ENCODE data around the gene TTC1.
"Not testable (repeated sequence)": the region's sequence is repeated elsewhere in the genome, so short reads cannot be mapped to it uniquely, and the experiment has no call there.

The TTC1 gene, protein sequence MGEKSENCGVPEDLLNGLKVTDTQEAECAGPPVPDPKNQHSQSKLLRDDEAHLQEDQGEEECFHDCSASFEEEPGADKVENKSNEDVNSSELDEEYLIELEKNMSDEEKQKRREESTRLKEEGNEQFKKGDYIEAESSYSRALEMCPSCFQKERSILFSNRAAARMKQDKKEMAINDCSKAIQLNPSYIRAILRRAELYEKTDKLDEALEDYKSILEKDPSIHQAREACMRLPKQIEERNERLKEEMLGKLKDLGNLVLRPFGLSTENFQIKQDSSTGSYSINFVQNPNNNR

DNA sequence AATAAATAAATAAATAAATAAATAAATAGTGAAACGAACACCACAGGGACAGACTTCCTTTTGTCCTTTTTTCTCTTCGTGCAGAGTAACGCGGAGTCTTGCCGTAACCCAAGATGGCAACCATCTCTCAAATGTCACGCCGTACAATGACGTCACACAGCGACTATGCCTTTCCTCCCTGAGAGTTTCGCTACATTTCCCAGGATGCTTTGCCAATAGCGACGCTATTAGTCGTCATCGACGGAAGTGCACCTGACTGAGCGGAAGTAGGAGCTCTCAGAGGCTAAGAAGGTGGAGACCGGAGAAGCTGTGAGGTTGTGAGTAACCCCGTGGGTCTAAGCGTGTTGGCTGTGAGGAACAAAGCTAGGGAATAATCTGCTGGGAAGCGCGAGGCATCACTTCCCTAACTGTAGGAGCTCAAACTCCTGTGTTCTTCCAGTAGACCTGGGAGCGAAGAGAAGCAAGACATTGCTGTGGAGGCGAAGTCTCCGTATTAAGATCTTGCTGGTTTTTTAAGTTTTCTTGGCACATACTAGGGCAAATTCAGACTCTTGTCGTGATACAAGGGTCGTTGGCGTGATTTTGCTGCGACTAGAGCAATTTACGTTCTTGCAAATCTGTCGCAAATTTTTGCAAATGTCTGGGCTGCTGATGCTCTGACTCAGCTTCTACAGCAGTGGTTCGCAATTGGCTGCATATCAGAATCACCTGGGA, at the start of gene TTC1:
TSS of gene TTC1 (plus strand) at position 263 of the 714 bp plus-strand sequence. CDS start 1,390 bp downstream, outside the sequence.
- DNase-seq: peak; percentile 99

DNA sequence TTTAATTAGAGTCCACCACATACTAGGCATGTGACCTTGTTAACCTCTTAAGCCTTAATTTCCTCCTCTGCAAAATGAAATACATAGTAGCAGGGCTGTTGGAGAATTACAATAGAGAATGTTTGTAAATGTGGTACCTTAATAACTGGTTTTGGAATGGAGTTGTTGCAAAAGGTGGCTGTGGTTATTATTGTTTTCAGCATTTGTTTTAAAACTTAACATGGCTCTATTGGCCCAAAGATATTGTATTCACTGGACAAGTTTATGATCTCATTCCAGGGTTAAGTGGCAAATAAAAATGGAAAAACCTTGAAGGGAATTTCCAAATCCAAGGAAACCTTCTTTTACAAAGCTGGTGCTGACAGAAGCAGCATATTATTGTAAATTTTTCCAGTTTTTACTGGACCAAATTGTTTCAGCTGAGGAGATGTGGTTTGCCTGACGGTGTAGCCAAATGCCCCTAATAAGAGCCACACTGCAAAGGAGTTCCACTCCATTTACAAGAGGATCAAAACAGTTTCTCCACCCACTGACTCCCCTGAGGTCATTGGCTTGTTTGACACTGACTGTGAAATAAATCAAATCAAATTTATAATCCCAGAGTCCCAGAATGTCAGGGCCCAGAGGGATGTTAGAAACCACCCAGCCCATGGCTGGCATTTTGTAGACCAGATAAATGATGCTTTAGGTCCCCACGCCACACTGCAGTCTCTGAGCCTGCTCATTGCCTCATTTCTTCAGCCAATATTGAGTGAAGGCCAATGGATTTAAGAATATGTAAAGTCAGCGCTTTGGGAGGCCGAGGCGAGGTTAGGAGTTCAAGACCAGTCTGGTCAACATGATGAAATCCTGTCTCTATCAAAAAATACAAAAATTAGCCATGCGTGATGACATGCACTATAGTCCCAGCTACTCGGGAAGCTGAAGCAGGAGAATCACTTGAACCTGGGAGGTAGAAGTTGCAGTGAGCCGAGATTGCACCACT, 47.5 kb upstream of the TTC1 start:
- DNase-seq: no peak

DNA sequence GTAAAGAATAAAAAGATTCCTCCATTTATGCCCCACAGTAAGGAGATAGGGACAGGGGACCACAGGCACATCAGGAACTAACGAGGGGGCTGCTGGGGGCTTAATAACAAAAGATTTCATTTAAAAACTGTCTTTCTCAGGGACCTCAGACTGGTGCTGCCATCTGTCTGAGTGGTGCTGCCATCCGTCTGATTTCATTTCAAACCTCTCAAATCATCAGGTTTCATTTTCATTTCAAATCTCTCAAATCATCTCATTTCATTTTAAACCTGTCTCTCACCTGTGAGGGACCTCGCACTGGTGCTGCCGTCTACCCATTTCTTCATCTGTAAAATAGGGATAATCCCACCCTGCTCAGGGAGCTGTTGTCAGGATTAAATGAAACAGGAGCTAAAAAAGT, 46.7 kb upstream of the TTC1 start:
- no peak for DNase-seq

DNA sequence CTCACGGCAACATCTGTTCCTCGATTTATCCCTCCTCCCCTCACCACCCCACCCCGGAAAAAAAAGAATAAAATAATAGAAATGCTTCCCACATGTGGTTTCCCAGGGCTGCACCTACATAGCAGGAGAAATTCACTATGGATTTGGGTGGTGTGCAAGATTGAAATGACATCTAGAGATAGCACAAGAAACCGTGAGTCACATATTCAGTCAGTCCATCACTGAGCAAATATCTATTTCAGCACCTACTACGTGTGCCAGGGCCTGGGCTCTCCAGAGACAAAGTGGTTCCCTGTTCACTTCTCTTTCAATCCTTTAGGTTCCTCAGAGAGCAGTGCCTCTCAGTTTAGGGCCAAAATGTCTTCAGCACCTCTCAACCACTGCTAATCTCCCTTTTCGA, 45.0 kb upstream of the TTC1 start:
- DNase-seq: no peak

DNA sequence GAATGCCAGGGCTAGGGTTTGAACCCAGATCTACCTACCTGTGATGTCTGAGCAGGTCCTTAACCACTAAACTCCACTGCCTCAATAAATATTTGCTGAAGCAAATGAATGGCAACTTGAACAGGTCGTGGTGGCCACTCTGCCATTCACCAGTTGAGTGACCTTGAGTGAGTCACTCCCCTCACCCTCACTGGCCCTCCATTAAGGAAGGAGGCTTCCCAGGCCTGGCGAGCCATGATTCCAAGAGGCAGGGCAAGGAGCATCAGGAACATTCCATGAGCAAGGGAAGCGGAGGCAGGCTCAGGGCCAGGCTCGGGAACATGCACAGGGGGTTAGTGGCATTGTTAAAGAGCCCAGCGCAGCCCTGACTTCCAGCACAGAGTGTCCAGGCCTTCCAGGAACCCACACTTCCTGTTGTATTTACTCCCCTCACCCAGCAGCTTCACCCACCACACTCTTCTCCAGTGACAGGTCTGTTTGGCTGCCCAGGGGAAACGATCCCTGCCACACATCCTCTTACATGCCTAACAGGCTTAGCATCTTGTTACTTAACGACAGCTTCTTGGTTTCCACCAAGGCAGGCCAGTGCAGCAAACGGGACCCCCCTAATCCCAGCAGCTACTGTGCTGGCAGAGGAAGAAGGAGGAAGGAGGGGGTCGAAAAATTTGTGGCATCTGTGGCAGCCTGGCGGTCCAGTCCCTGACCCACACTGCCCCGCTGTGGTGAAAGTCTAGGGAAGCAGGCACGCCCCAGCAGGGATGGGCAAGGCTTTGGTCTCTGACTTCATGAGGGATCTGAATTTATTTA, 43.7 kb upstream of the TTC1 start:
- peak; percentile 66 for DNase-seq

DNA sequence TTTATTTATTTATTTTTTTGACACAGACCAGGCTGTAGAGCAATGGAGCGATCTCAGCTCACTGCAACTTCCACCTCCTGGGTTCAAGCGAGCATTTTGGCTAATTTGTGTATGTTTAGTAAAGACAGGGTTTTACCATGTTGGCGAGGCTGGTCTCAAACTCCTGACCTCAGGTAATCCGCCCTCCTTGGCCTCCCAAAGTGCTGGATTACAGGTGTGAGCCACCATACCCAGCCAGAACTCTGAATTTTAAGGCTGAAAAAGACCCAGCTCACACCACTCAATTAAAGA, 43.2 kb upstream of the TTC1 start:
- DNase-seq: not testable (repeated sequence)

DNA sequence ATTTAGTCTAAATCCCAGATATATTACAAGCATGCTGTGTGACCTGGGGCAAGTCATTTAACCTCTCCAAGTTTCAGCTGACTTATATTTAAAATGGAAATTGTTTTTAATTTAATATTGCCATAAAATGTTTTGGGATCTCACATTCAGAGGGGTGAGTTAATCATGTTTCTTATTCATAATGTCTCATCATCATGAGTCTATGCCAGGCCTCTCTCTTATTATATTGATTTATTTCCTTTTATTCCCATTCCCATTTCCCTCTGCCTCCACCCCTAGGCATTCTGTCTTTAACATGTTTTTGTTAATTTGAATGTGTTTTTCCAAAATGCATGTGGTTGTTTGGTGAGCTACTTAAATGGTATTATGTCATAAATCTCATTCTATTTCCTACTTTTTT, 39.0 kb upstream of the TTC1 start:
- no peak for DNase-seq

DNA sequence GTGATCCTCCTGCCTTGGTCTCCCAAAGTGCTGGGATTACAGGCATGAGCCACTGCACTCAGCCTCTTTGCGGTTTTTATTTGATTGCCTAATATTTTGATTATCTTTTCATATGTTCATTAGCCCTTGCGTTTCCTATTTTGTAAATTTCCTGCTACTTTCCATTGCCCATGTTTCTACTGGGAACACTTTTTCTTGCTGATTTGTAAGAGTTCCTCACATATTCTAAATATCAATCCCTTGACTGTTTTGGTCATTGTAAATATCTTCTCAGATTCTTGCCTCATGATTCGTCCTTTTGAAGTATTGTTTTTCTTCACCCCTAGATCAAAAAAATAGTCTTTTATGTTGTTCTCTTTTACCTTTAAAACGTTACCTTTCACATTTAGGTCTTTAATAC, 37.9 kb upstream of the TTC1 start:
- DNase-seq: peak; percentile 70

DNA sequence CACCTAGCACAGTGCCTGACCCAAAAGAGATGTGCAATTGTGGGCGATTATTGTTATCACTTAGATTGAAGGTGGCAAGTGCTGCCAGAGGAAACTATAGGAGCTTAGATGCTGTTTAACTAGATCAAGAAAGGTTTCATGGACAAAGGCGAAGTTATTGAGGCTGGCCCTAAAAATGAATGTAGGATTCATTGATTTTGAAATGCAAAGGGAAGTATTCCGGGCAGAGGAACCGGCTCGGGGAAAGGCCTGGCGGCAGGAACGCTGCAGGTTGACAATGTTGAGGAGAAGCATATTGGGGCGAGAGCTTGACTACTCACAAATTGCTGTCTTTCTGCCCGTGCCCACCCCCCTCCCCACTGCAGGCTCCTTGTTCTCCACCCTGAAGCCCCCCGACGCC, 37.4 kb upstream of the TTC1 start:
- no peak for DNase-seq

DNA sequence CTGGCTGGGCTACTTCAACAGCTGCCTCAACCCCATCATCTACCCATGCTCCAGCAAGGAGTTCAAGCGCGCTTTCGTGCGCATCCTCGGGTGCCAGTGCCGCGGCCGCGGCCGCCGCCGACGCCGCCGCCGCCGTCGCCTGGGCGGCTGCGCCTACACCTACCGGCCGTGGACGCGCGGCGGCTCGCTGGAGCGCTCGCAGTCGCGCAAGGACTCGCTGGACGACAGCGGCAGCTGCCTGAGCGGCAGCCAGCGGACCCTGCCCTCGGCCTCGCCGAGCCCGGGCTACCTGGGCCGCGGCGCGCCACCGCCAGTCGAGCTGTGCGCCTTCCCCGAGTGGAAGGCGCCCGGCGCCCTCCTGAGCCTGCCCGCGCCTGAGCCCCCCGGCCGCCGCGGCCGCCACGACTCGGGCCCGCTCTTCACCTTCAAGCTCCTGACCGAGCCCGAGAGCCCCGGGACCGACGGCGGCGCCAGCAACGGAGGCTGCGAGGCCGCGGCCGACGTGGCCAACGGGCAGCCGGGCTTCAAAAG, 36.9 kb upstream of the TTC1 start:
- no peak for DNase-seq

DNA sequence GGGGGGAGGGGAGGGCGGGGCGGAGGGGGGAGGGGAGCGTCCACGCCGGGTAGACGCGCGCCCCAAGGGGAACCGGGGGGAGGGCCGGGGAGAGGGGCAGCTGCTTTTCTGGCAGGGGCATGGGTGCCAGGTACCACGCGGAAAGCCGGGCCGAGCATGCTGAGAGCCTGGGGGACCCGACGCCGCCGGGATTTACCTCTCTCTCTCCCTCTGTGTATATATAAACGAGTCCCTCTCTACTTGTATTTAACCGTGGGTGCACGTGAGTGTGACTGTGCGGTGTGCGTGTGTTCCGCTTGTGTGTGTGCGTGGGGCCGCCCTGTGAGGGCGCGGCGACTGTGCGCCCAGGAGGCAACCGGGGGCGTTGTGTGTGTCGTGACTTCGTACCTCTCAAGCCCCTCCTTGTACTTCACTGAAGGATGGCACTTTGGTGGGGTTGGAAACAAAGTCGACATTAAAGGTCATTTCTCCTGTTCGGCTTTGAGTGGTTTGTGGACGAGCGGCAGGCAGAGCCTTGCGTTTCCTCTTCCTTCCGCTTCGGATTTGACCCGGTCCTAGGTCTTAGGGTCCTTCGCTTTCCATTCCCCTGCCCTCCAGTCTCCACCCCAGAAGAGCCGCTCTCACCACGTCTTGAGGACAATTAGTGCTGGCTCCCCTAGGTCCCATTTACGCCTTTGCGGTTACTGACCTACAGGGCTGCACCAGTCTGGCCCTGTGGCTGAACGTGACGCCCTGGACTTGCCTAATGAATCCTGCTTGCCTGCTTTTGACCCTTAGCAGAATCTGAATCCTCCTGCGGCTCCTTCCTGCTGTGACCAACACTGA, 36.2 kb upstream of the TTC1 start:
- no peak for DNase-seq

DNA sequence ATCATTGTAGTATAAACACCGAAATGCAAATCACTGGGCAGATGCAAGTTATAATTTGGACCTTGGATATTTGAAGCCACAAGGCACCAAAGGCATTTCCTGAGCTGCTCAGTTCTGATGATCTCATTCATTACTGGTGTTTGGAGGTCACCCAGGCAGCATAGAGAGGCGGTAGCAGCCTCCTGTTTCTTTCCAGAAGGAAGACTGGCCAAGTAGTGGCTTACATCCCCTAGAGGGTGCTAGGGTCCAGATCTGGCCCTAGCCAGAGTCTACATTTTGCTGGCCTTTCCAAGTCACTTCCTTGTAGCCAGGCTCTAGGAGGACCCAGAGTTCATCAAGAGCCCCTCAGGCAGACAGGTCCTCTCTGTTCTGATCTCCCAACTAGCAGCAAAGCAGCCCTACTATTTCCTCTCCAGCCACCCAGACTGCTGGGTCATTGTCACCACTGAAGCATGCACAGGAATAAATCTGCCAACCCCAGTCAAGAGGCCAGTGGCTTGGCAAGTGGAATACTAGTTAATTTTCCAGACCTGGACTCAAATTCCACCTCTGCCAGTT, 33.4 kb upstream of the TTC1 start:
- DNase-seq: peak; percentile 96

DNA sequence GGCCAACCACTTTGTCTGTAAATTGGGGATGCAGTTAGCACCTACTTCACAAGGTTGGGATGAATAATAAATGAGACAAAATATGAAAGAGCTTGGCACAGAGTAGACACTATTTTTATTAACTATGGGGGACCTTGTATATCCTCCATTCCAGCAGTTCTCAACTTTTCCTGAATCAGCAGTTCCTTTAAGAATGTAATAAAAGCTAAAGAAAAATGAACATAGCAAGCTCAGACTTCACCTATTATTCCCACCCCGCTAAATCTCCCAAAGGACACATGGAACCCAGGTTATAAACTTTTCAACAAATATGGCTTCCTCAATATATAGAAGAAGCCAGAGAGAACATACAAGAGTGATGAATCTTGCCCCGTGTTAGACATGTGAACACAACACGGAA, 32.0 kb upstream of the TTC1 start:
- no peak for DNase-seq

DNA sequence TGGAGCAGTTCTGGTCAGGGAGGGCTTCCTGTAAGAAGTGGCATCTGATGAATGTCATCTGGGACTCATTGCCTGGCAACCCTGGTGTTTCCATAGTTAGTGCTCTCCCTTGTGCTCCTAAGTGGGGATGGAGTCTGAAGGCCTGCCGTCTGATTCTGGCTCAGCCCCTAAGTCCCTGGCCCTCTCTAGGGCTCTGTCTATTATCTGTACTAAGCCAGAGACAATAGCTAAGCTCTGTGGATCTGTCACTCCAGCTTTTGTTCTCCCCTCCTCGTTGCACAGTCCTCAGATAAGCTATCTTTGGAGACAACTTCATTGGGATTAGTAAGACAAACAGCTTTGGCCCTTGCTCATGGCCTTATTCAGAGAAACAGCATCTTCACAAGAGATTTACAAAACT, 30.6 kb upstream of the TTC1 start:
- DNase-seq: no peak

DNA sequence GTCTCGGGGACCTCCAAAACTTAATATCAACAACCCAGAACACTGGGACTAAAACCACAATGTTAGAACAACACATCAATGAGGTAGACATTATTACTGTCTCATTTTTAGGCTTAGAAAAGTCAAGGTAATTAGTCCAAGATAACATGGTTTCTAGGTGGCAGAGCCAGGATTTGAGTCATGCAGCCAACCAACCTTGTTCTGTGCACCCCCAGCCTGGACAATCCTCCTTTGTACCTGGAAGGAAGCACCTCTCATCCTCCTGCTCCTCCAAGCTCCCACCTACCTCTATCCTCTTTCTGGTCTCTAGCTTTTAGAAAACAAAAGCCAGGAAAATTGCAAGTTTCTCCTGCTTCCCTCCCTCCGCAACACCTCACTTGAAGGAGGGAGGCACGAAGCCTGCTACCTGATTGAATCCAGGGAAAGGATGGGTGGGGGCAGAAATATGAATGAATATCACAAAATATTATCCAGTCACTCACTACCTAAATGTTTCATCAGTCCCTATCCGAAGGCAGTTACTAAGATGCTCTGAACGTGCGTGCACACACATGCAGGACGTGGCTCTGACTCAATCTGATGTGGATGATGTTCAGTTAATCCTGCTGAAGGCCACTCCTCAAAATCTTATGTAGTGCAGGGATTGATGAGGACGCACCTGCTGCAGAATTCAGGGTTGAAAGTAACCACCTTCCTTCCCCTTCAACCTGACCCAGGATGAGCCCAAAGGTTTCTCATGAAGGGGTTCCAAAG, 26.3 kb upstream of the TTC1 start:
- no peak for DNase-seq

DNA sequence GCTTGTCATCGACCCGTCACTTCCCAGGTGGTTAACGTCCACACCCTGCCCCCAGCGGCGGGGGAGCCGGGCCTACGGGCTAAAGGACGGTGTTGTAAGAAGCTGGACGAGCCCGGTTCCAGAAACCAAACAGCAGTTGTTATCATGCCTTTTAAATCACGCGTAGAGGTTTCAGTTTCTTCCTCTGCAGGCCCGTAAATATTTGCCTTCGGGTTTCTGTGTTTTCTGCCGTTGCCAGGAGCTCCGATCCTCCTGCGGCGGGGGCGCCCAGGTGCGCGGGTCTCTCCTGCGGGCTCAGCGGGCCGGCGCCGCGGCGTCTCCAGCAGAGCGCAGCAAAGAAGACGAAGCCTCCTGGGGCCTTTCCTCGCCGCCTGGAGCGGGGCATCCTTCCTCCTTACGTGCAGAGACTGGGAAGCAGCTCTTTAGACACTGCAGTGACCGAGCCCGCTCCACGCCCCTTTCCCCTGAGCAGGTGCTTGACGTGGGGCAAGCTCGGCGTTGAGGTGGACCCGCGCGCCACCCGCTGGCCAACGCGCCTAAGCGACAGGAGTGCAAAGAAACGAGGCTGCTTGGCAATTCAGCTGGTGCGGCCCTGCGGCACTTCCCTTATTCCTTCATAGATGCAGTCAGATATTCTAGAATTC, 21.8 kb upstream of the TTC1 start:
- peak; percentile 55 for DNase-seq

DNA sequence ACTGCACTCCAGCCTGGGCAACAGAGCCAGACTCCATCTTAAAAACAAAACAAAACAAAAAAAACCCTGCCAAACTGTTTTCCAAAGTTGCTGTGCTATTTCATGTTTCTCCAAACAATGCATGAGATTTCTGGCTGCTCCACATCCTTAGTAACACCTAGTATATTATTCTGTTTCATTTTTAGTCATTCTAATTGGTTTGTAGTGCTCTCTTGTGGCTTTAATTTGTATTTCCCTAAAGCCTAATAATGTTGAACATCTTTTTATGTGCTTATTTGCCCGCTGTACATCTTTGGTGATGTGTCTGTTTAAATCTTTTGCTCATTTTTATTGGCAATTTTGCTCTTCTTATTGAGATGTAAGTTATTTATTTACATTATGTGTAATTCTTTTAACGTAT, 18.4 kb upstream of the TTC1 start:
- no peak for DNase-seq

DNA sequence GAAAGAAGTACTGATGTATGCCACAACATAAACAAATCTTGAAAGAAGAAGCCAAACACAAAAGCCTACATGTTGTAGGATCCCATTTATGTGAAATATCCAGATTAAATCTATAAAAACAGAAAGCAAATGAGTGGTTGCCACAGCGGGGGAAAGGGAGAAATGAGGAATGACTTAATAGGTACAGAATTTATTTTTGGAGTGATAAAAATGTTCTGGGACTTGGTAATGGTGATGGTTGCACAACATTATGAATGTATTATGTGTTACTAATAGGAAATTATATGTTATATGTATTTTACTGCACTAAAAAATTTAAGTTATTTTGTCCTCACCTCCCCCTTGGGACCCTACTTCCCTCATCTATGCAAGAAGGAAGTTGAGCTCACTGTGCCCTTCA, 16.4 kb upstream of the TTC1 start:
- DNase-seq: peak; percentile 31

DNA sequence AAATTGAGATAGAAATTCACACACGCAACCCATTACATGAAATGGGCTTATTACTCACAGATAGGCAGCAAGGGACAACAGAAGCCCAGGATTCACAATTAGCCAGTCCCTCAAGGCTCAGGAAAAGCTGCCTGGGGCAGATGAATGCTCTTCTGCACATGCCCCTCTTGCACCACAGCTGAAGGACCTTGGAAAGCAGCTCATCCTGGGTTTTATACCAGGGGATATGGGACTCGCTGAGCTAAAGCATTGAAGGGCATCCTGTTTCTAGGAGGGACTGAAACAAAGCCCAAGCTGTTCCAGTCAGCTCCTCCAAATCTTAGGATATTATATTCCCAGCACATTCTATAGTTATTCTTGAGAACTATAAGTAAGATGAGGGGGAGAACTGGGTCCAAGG, 15.7 kb upstream of the TTC1 start:
- no peak for DNase-seq

DNA sequence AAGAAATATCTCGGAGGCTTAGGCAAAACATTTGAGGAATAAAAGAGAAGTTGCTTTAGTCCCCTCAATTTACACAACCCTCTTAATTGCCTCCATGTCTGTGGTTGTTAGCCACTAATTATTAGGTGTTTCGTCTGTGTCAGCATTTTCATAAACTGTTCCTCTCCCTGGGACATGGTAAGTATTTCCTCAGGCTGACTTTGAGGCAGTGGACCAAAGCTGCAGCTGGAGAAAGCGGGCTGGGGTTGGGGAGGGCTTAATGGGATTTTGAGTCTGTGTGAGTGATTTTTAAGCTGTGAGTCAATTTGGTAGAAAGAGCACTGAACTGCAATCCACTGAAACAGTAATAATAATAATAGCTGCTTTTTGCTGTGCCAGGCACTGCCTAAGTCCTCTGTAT, 13.0 kb upstream of the TTC1 start:
- peak; percentile 7 for DNase-seq
